Endometrial microvascular endothelial cells (primary cell): ENCODE results near the gene FBRS. TPM values are rescaled to one million over a fixed set of nuclear protein-coding genes. Genes with fewer than 3 reads are reported as not detected.

Experiments used
- in situ Hi-C: cut with HindIII; loops from 2 replicates; pipeline ENCODE4 v1.10.0; 2017; ENCODE audit warnings: low sequenced_read_pairs, low pct_unique_long_range_greater_than_20kb; ENCODE audit errors: inconsistent ontology term
- total RNA-seq: library from RNA; depleted of rRNA; stranded (reverse); fragments of >200 nt; gene quantifications from one replicate; pipeline ENCODE4 v1.2.3, GENCODE V29; 2015; ENCODE audit errors: inconsistent ontology term

FBRS gene
- total RNA-seq, 1 donor from 2014 or later = 24.7 TPM

GRCh38 chr16:30660424-30661261 is 2.4 kb downstream of the FBRS start:
- in situ Hi-C loops = no loop called here

GRCh38 chr16:30662449-30662848 is 4.2 kb downstream of the FBRS start:
- in situ Hi-C loops = no loop called here

DNA sequence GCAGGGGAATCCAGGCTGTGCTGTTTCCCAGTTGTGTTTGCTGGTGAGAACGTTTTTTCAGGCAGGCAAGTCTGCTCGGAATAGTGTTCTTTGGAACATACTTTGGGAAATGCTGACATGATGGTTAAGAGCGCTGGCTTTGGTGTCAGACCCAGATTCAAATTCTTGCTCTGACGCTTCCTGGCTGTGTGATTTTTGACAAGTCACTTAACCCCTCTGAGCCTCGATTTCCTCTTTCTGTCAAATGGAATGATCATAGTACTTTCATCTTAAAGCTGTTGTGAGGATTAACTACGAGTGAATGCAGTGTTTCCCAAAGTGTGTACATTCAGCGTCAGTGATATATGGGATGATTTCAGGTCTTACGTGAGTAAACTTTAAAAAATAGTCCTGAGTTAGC is 4.8 kb downstream of the FBRS start:
- in situ Hi-C loops = no loop called here

- in situ Hi-C loops = no loop called here
Measured at GRCh38 chr16:30663820-30664219, 5.6 kb downstream of the FBRS start.

DNA sequence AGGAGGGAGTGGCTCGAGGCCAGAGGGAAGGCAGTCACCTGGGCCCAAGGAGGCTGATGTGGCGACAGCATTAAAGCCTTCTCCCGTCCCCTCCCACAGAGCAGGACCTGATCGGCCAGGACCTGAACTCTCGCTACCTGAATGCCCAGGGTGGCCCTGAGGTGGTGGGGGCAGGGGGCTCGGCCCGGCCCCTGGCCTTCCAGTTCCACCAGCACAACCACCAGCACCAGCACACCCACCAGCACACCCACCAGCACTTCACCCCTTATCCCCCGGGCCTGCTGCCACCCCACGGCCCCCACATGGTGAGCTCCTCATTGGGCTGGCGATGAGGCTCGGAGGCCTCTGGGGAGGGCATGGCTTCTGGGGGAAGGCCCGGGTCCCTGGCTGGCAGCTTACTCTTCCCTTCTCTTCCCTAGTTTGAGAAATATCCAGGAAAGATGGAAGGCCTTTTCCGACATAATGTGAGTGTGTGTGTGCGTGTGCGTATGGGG is 6.4 kb downstream of the FBRS start:
- in situ Hi-C loops = no loop called here

DNA sequence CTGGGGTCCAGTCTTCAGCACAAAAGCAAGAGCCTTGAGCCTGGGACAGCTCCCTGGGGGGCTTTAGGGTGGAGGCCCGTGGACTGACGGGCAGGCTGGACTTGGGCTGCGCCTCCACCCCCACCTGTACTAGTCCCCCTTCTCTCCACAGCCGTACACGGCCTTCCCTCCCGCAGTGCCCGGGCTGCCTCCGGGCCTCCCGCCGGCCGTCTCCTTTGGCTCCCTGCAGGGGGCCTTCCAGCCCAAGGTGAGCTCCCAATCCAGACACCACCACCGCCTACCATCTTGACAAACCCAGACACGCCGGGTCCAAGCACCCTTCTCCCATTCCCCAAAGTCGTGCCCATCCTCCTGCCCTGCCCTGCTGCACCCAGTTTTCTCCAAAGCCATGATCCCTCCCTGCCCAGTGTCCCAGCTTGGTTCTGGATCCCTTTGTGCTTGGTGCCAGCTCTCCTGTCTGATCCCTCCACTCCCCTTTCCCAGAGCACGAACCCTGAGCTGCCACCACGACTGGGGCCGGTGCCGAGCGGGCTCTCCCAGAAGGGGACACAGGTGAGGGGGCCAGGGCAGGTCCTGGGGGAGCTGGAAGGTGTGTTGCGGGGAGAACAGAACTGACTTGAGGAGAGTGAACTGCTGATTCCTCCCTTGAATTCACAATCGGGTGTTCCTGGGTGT is 7.1 kb downstream of the FBRS start:
- in situ Hi-C loops = no loop called here

GRCh38 chr16:30665830-30666190 is 7.6 kb downstream of the FBRS start:
- in situ Hi-C loops = no loop called here

DNA sequence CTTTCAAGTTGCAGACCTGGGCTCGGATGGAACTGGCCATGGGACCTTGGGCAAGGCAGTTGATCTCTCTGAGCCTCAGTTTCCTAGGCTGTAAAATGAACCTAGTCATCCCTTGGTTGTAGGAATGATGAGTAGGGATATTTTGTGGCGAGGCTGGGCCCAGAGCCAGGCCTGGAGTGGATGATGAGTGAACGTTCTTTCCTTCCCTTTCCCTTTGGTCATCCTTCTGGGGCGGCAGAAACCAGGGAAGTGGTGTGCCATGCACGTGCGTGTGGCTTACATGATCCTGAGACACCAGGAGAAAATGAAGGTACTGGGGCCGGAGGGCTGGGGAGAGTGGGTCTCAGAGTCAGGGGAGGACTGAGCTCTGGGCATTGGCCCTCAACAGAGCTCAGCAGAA is 8.4 kb downstream of the FBRS start:
- in situ Hi-C loops = no loop called here

DNA sequence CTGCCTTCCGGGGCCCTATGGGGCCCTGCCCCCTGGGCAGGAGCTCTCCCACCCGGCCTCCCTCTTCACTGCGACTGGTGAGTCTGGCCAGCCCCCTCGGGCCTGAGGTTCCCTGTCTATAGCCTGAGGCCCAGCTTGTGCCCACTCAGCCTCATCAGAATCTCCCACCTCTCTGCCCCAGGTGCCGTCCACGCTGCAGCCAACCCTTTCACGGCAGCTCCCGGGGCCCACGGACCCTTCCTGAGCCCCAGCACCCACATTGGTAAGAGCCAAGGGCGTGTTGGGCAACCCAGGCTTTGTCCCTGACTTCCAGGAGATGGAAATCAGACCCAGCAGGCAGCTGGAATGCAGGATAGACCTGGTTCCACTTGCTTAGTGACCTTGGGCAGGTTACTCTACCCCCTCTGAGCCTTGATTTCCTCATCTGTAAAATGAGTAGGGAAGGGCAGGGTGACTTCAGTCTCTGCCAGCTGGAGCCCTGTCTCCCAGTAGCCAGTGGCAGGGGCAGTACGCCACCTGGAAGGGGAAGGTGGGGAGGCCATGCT is 9.2 kb downstream of the FBRS start:
- in situ Hi-C loops = no loop called here

- in situ Hi-C loops = no loop called here
Measured at GRCh38 chr16:30668393-30668792, 10.2 kb downstream of the FBRS start.

GRCh38 chr16:30669026-30669902 is 11.0 kb downstream of the FBRS start:
- in situ Hi-C loops = no loop called here

- in situ Hi-C loops = no loop called here
Measured at GRCh38 chr16:30669903-30670824, 11.9 kb downstream of the FBRS start.

GRCh38 chr16:30675143-30675542 is 16.9 kb downstream of the FBRS start:
- in situ Hi-C loops = no loop called here

DNA sequence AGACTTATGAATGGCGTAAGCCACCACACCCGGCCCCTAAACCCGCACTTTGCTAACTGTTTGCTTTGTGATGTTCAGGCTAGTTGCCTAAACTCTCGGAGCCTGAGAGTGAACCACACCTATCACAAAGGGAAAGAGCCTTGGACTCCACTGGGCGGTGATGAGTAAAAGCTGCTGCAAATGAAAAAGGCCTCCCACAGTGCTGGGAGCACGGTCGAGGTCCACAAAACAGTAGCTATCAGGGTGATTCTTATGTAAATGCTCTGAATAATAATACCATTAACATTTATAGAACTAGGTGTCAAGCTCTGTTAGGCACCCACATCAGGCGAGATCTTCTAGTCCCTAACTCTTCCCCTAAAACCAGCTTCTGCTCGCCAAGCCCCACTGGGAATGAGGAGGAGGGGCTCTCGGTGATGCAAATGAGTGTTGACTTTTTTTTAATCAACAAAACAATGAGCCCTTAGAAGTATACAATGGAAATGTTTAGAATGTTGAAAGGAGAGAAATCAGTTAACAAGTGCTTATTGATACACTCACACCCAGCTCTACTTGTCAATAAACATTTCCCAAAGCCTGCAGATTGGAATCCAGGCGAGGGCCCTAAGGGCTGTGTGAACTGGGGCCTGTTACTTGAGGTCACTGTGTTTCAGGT is 19.8 kb downstream of the FBRS start:
- in situ Hi-C loops = no loop called here

GRCh38 chr16:30678586-30678970 is 20.3 kb downstream of the FBRS start:
- in situ Hi-C loops = no loop called here

DNA sequence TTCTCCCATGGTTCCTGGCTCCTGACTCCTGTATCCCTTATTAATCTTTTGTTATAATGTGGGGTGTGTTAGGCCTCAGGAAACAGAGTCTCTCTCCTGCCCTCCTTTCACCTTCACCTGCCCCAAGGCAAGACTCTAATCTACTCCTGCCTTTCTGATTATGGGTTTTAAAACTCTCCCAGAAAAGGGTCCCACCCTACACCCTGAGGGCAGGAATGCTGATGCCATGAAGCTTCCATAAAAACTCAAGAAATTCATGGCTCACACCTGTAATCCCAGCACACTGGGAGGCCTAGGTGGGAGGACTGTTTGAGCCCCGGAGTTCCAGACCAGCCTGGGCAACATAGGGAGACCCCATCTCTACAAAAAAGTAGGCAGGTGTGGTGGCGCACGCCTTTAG is 22.1 kb downstream of the FBRS start:
- in situ Hi-C loops = no loop called here

DNA sequence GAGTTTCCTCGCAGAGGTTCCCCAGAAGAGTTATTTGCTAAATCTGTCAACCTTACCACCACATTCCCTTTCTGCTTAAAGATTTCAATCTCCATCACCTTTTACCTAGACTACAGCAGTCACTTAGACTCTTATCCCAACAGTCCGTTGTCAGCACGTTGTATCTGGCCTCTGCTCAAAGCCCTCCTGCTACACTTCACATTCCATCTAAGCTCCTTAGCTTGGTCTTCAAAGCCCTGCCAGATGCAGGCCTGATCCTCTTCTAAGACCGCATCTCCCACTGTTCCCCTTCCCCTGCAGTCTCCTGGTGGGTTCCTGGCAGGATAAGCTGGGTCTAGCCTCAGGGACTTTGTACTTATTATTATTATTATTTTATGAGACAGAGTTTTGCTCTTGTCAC is 30.5 kb downstream of the FBRS start:
- in situ Hi-C loops = no loop called here

DNA sequence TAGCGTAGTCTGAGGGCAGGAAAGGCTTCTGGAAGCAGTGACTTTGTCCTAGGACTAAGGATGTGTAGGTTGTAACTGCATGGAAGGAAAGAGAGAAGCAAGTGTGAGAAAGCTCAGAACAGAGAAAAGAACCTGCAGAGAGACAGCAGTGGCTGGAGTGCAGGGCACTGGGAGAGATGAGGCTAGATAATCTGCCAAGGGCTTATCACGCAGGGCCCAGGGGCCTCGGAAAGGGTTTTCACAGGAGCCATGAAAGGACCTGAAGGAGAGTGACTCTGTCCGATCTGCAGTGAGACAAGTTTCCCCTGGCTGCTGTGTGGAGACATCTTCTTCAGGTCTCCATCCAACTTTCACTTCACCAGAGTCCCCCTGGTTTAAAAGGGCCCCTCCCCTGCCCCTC is 33.7 kb downstream of the FBRS start:
- in situ Hi-C loops = no loop called here
